GM03348 (cell line): ENCODE measurements around the gene AARSD1.
A peak's percentile ranks its signal among the peaks of the same experiment; 100 is the strongest.
"Not testable (repeated sequence)": the region's sequence is repeated elsewhere in the genome, so short reads cannot be mapped to it uniquely, and the experiment has no call there.

Experiments used
- DNase-seq: peaks from one replicate; pipeline ENCODE4 v3.0.0; 2012; ENCODE audit warnings: low spot score

Gene AARSD1

GRCh38 chr17:42964161-42964932 is at the start of gene AARSD1:
Gene AARSD1 (minus strand): TSS chr17:42964454. CDS start chr17:42964440, 14 bp downstream.
- peak; percentile 93 for DNase-seq

DNA sequence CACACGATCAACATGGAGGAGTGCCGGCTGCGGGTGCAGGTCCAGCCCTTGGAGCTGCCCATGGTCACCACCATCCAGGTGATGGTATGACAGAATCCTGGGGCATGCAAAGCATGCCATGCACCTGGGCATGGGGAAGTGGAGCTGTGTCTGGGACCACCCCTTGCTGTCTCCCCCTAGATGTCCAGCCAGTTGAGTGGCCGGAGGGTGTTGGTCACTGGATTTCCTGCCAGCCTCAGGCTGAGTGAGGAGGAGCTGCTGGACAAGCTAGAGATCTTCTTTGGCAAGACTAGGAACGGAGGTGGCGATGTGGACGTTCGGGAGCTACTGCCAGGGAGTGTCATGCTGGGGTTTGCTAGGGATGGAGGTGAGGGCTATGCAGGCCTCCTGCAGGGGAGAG is 49.0 kb upstream of the AARSD1 start:
- DNase-seq: no peak

GRCh38 chr17:43011728-43012472 is 47.6 kb upstream of the AARSD1 start:
- DNase-seq: no peak

- DNase-seq: no peak
Measured at GRCh38 chr17:43010667-43011308, 46.5 kb upstream of the AARSD1 start.

DNA sequence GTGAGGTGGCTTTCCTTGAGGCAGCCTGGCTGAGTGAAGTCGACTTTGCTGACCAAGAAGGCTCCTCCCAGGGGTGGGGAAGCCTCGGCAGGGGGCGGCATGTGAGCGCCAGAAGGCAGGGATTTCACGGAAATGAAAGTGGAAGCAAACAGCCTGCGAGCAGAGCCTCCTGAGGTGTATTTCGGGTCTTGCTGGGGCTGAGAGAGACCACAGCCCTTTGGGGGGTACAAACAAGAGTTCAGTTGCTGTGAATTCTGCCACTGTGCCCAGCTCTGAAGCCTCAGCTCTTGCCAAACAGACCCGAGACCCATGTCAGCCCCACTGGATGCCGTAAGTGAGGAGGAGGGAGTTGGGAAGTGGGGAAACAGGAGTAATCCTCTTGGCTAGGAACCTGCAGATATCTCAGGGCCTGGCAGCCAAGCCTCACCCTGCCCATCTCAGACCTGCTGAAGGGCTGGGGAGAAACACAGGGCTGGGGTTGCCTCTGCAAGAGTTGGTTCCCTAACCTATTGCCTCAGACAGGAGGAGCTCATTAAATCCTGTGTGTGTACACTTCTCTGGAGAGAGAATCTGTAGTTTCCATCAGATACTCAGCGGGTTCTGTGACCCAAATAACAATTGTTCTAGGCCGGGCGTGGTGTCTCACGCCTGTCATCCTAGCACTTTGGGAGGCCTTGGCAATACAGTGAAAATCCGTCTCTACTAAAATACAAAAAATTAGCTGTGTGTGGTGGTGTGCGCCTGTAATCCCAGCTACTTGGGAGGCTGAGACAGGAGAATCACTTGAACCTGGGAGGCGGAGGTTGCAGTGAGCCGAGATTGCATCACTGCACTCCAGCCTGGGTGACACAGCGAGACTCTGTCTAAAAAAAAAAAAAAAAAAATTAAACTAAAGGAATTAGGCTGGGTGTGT is 42.6 kb upstream of the AARSD1 start, which contains the start of gene IFI35:
Gene IFI35, plus strand, starts transcription at position 146 of the 913 bp plus-strand sequence. Its CDS starts 164 bp downstream, at position 310.
- DNase-seq: peak; percentile 88

- DNase-seq: peak; percentile 44
Measured at GRCh38 chr17:43003542-43004172, 39.4 kb upstream of the AARSD1 start.

DNA sequence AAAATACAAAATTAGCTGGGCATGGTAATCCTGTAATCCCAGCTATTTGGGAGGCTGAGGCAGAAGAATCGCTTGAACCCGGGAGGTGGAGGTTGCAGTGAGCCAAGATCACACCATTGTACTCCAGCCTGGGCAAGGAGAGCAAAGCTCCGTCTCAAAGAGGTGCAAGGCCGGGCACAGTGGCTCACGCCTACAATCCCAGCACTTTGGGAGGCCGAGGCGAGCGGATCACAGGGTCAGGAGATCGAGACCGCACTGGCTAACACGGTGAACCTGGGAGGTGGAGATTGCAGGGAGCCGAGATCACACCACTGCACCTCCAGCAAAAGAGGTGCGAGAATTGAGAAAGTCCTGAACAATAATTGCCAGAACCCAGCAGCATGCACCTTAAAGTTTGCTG is 36.6 kb upstream of the AARSD1 start:
- not testable (repeated sequence) for DNase-seq

DNA sequence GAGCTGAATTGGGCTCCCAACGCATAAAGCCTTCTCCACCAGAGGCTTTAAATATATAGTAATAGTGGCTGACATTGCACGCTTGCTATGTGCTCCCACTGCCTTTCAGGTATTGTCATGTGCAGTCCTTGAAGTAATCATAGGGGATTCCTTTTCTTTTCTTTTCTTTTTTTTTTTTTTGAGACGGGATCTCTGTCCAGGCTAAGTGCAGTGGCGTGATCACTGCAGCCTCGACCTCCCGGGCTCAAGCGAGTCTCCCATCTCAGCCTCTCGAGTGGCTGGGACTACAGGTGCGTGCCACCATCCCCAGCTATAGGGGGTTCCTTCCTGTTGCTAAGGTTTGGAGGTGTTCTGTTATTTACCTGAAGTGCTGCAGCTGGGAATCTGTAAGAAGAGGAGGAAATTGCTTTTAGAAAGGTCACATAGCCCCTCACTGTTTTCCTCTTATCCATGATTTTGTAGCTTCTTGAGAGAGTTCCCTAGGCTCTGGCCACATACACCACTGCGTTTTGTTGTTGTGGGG is 34.8 kb upstream of the AARSD1 start:
- no peak for DNase-seq

GRCh38 chr17:42997984-42998938 is 34.0 kb upstream of the AARSD1 start, which contains the start of gene RPL27:
Gene RPL27 (plus strand): TSS chr17:42998419. CDS start chr17:42998751, 332 bp downstream.
- peak; percentile 94 for DNase-seq

DNA sequence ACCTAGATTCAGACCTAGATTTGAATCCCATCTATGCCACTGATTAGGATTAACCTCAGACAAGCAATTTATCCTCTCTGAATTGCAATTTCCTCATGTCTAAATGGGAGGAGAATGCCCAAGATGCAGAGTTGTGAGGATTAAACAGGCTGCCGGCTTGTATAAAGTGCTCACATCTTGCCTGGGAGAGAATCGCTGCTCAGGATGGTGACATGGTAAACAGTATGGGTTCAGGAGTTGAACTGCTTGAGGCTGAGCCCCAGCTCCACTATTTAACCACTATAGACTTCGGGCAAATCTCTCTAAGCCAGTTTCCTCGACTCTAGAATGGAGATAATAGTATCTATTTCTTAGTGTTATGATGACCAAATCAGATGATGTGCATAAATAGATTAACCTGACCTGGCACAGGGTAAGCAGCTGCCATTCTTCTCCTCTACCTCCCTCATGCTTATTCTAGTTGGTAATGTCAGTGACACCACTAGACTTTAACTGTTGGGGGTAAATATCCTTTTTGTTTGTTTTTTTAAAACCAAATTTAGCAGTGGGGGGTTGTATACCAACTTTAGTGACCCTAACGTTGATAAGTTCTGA is 33.2 kb upstream of the AARSD1 start:
- no peak for DNase-seq

- not testable (repeated sequence) for DNase-seq
Measured at GRCh38 chr17:42993913-42994312, 29.7 kb upstream of the AARSD1 start.

- no peak for DNase-seq
Measured at GRCh38 chr17:42992872-42993271, 28.6 kb upstream of the AARSD1 start.

- DNase-seq: no peak
Measured at GRCh38 chr17:42991471-42991870, 27.2 kb upstream of the AARSD1 start.

DNA sequence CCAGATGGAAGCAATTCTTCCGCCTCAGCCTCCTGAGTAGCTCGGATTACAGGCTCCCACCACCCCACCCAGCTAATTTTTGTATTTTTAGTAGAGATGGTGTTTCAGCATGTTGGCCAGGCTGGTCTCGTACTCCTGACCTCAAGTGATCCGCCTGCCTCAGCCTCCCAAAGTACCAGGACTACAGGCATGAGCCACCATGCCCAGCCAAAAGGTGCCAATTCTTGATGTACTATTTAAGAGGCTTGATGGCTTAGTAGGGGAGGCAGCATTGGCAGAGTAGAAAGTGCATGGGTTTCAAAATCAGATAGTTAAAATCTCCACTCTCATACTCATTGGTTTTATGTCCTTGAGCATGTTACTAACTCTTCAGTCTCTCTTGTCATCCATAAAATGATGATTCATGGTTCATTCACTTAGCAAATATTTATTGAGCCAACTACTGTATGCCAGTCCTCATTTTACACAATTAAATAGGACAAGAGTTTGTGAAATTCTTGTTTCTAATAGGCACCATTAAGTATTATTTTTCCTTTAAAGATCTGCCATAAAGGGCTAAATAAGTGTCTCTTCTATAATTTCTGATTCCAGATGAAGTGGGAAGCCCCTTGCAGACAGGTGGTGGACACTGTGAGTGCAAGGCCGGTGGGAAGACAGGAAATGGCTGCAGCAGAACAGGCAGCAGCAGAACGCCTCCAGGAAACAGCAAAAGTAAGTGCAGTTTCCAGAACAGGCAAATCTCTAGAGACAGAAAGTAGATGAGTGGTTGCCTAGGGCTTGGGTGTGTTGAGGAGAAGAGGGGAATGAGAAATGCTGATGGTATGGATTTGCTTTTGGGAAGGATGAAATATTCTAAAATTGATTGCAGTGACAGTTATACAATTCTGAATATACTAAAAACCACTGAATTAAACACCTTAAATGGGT is 25.7 kb upstream of the AARSD1 start:
- DNase-seq: no peak

GRCh38 chr17:42989141-42989540 is 24.9 kb upstream of the AARSD1 start:
- DNase-seq: no peak

DNA sequence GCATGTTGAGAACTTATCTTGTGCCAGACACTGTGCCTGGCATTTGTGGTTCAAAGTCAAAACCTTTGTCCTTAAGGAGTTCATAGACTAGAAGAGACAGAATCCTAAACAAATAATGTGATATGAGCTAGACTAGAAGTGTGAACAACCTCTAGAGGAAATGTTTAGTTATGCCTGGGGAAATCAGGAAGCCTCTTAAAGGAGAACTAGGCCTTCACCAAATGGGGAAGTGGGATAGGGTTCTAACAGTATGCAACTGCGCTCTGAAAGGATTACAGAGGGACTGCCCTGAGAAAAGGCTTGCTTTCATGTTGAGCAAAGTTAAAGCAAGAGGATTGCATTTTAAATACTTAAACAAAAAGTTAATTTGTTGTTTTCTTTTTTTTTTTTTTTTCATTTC is 21.0 kb upstream of the AARSD1 start:
- DNase-seq: no peak

DNA sequence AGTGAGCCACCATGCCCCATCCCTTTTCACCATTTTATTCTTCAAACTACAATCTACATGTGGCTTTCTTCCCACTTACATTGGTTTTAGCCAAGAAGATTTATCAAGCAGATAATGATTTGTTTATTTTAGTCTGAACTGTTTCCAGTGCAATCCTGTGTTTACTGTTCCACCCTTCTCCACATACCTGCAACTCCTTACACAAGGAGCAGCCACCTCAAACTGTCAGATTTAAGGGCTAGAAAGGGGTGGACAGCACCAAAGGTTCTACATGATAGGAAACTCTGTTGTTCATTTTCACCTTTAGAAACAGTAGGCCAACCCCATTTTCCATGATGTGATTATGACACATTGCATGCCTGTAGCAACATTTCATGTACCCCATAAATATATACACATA is 18.0 kb upstream of the AARSD1 start:
- no peak for DNase-seq

GRCh38 chr17:42980766-42981397 is 16.6 kb upstream of the AARSD1 start:
- peak; percentile 51 for DNase-seq
